Activated CD4-positive, CD25-positive, alpha-beta regulatory T cell (primary cell): ENCODE results near the gene SLC39A8.

Experiments
- DNase-seq, 4 experiments: peaks; one replicate each; lab custom pipeline; 2025; lab: John Stamatoyannopoulos, UW

Gene SLC39A8

GRCh38 chr4:102339018-102339417 is 6.3 kb downstream of the SLC39A8 start:
- DNase-seq: no peak

GRCh38 chr4:102338405-102338804 is 6.9 kb downstream of the SLC39A8 start:
- no peak for DNase-seq

GRCh38 chr4:102335616-102336015 is 9.7 kb downstream of the SLC39A8 start:
- DNase-seq: no peak

DNA sequence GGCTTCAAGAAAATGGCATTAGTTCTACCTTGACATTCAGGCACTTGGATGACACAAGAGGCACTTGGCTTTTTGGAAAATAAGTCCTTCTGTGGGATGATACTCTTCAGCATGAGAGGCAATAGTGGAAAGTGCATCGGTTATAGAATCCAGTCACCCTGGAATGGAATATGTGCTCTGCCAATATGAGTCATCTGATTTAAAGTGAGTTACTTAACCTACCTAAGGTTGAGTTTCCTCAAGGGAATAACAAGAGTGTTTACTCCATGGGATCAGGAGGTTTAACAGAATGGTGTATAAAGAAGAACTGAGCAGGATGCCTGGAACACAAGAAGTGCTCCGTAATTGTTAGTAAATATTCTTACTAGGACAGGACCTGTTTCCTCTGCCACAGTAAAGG is 10.7 kb downstream of the SLC39A8 start:
- no peak for DNase-seq

GRCh38 chr4:102333787-102334186 is 11.5 kb downstream of the SLC39A8 start:
- DNase-seq: no peak

DNA sequence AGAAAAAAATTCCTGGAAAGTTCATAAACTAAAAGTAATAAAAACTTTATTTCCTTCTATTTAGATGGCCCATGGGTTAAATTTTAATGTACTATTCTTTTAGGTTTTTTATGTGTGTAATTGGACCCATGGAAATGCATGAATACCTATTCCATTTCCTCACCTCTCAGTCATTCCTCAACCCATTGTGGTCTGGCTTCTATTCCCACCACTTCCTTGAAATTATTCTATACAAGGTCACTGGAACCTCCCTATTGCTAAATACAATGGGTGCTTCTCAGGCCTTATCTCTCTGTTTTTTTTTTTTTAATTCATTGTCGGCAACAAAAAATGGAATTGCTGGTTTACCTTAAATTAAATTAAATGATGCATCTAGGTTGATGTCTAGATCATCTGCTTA is 17.2 kb downstream of the SLC39A8 start:
- no peak for DNase-seq

DNA sequence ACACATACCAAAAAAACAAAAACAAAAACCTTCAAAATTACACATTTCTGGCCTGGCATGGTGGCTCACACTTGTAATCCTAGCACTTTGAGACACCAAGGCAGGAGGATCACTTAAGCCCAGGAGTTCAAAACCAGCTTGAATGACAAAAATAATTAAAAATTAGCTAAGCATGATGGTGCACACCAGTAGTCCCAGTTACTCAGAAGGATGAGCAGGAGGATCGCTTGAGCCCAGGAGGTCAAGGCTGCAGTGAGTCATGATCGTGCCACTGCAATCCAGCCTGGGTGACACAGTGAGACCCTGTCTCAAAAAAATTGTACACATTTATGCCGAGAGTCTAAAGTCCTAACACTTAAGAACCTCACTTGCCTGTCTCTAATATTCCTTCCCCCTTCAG is 18.3 kb downstream of the SLC39A8 start:
- DNase-seq: no peak

DNA sequence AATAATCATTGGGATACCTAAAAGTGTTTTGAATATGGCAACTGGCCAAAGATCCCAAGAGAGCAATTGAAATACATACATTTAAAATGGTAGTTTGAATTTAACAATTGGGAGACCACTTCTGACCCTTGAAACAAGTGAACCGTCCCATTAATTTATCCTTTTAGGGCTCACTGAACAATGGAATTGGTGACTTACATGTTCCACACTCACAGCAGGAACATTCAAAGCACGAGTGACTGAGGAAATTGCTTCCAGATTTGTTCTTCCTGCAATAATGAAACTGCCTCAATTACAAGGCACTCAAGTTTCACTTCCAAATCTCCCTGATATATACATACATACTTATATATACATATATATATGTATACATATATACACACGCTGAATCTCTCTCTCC is 20.6 kb downstream of the SLC39A8 start:
- no peak for DNase-seq

- DNase-seq: no peak
These were observed 22.5 kb downstream of the SLC39A8 start for GRCh38 chr4:102322736-102323135.

DNA sequence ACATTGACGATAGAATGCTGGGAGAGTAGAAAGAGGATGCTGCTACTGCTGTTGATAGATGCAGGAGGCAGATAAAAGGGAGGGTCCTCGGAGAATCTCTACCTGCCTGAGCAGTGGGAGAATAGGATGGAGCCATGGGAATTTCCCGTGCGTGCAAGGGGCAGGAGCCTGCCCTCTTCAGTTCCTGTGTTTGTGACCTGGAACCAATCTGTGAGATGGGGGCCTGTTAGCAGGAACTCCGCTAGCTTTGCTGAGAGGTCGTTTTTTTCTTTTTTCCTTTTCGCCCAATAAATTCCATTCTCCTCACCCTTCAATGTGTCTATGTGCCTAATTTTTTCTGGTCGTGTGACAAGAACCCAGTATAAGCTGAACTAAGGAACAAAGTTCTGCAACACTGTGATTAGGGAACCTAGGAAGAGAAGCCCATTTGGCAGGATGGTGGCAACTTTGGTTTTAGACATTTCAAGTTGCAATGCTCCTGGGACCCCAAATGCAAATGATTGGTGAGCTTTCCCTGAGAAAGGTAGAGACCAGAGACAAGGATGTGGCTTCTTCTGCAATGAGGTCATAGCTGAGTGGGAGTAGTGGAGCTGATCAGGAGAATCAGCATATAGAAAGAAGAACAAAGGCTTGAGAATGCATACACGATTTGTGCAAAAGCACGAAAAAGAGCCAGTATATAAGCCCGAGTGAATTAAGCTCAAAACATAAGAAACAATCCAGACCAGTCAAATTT is 23.9 kb downstream of the SLC39A8 start:
- DNase-seq: no peak

GRCh38 chr4:102319594-102319993 is 25.7 kb downstream of the SLC39A8 start:
- no peak for DNase-seq

DNA sequence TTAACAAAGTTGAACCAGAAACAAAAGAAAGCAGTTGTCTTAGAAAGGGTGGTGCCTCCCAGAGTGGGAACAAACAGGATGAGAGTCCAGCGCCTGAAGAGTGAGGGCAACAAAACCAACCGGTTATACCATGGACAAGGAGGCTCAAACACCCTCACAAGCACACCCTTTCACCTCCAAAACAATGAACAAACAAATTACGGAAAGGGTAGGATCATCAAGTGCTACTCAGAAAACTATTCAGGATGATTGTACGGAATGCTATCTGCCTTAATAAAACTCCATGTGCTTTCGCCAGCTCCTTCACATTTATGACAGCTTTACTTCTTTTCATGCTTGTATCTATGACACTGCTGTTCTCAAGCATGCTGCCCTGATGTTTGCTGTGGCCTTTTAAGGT is 26.8 kb downstream of the SLC39A8 start:
- no peak for DNase-seq

DNA sequence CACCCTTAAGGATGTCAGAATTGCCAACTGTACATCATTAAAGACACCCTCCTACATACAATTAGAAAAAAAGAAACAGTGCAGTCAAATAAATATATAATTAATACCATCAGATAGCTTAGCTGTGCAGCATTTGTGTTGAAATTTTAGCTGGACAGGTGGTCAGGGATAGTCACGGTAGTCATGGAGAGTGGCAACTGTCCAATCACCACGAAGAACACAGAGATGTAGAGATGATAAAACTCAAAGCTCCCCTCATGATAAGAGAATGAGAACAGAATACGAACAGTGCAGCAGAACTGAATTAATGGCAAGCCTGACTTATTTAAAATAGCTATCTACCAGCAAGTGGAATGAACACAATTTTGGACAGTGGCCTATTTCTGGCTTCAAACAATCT is 27.2 kb downstream of the SLC39A8 start:
- no peak for DNase-seq

- DNase-seq: no peak
These were observed 27.8 kb downstream of the SLC39A8 start for GRCh38 chr4:102317459-102317858.

GRCh38 chr4:102316585-102316984 is 28.7 kb downstream of the SLC39A8 start:
- DNase-seq: no peak

- no peak for DNase-seq
These were observed 29.8 kb downstream of the SLC39A8 start for GRCh38 chr4:102315532-102315931.

GRCh38 chr4:102312417-102312816 is 32.9 kb downstream of the SLC39A8 start:
- DNase-seq: no peak

GRCh38 chr4:102311912-102312311 is 33.4 kb downstream of the SLC39A8 start:
- no peak for DNase-seq

DNA sequence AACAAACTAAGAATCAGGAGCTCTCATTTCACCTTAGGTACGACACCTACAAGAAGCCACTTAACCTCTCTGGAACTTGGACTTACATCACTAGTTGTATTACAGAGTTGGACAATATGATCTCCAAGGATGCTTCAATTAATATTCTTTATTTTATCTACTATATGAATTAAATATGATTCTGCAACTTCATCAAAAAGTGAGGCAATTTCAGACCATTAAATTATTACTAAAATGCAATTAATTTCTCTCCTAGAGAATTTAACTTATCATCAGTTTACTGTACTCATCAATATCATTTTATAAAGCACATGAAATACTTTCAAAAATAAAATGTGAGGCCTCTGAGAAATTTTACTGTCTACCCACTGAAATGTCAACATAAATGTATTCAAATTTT is 33.9 kb downstream of the SLC39A8 start:
- no peak for DNase-seq

- DNase-seq: no peak
These were observed 37.1 kb downstream of the SLC39A8 start for GRCh38 chr4:102308032-102308799.

DNA sequence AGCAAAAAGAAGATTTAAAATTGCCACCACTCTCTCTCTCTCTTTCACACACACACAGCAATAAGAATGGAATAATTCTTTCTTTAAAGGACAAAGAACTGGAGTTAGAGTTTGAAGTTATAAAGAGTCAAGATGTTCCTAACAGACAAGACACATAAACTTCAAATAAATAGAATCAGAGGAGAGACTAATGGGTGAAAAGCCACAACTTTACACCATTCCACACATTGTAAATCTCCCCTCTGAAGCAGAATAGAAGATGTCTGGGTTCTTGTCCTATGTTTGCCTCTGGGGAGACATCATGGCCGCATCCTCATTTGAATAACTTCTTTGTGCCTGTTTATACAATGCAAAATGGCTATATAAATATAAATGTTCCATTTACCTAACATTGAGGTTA is 39.6 kb downstream of the SLC39A8 start:
- no peak for DNase-seq

DNA sequence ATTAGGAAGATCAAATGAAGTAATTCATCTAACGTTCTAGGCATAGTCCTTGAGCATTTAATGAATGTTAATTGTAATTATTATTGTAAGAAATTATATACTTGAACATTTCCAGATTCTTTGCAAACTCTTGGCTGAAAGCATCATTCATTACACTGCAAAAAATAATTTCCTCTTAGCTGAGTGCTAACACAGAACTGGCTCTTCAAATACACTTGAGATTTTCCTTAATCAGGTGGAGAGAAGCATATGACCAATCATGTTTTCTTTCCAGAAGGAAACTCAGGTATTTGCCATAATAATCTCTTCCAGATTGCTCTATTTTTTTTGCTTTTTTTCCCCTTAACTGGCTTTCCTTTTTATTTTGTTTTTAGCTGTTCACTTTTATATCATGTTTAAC is 42.5 kb downstream of the SLC39A8 start:
- no peak for DNase-seq

DNA sequence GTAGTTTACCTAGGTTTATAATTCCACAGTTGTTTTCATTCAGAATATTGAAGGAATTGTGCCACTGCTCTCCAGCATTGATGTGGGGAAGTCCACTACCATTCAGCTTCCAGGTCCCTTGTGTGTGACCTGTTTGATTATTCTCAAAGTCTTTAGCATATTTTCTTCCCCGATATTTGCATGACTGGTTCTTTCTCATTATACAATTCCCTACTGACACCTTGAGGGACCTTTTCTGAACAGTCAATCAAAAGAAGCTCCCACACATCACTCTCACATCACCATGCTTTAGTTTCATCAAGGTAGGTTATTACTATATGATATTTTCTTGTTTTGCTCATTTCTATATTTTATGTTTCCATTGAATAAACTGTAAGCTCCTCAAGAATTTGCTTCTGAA is 44.1 kb downstream of the SLC39A8 start:
- DNase-seq: no peak
